Activated T-helper 17 cell treated with anti-CD3 and anti-CD28 coated beads, Interleukin-2, amount 50 U/mL, for 72 hours (primary cell): ENCODE results near the gene SMNDC1. TPM values are rescaled to one million over a fixed set of nuclear protein-coding genes. Genes with fewer than 3 reads are reported as not detected.

Experiments used
- ATAC-seq: fragments of 150-1000 bp; cut with Tn5 transposase; replicated peaks from 2 replicates; pipeline ENCODE4 v1.10.0; 2021; ENCODE audit warnings: mild to moderate bottlenecking, moderate library complexity
- H3K27ac Mint-ChIP-seq: one replicate; pipeline ENCODE4 v1.8.0; 2022; ENCODE audit warnings: mixed read lengths
- H3K27me3 Mint-ChIP-seq: one replicate; pipeline ENCODE4 v1.8.0; 2022; ENCODE audit warnings: mixed read lengths
- H3K36me3 Mint-ChIP-seq: one replicate; pipeline ENCODE4 v1.8.0; 2022; ENCODE audit warnings: low read depth, mild to moderate bottlenecking, mixed read lengths
- H3K4me1 Mint-ChIP-seq: one replicate; pipeline ENCODE4 v1.8.0; 2022; ENCODE audit warnings: mixed read lengths
- H3K4me3 Mint-ChIP-seq: one replicate; pipeline ENCODE4 v1.8.0; 2022; ENCODE audit warnings: mild to moderate bottlenecking, mixed read lengths
- H3K9me3 Mint-ChIP-seq: one replicate; pipeline ENCODE4 v1.8.0; 2022; ENCODE audit warnings: mixed read lengths
- total RNA-seq, 2 donors: library from RNA; stranded (reverse); gene quantifications; one replicate each; pipeline ENCODE4 v1.2.3, GENCODE V29; 2022

SMNDC1 gene
- 10 to 100 TPM; 35.8 to 40.1 TPM for total RNA-seq

DNA sequence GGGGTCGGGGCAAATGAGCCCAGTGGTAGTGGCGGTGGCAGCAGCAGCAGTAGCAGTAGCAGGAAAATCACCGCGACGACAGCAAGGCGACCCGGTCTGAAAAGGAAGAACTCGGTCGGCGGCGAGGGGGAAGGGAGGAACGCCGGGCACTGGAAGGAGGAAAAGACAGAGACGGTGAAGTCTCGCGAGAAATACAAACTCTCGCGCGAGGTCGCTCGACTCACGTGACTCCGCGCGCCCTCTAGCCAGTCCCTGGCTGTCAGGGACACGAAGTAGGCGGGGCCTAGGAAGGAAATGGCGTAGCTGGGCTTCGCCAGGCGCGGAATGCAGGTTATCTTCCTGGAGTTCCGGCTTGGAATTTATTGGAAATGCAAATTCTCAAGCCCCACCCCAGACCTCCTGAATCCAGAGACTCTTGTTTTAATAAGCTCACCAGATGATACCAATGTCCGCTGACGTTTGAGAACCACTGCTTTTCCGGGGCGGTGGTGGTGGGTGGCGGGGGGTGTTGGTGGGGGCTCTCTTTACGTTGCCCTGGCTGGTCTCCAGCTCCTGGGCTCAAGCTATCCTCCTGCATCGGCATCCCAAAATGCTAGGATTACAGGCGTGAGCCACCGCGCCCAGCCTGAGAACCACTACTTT lies at the start of gene SMNDC1:
TSS of gene SMNDC1 (minus strand) at position 141 of the 642 bp plus-strand sequence. CDS start 1,333 bp downstream, outside the sequence.
- Mint-ChIP-seq H3K4me3 (peak within 1 kb of the TSS; percentile 92), H3K27me3 (no peaks in the 10 kb centered on the region), H3K9me3 (no peaks in the 10 kb centered on the region), H3K27ac (peak within 1 kb of the TSS; percentile 96), H3K36me3 (peaks cover 53% of the 10 kb centered on the region), H3K4me1 (peaks cover 23% of the 10 kb centered on the region)
- peak; percentile 89 for ATAC-seq

DNA sequence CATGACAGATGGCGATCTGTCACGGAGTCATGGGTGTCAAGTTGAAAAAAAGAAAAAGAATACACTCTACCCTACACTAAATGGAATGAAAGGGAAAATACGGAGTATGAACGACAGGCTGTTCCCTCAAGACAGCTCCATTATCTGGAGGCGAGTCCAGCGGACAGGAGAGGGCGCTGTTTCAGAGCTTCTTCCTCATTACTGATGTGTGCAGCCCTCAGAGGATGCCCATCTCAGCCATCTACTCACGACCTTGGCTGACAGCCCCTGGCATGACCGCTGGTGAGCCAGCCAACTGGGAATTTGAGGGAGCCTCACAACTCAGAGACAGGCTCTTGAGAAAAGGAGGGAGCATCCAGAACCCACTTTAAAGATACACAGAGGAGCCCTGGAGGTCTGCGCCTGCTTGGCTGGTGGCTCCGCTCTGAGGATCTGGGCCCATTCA lies 49.6 kb upstream of the SMNDC1 start:
- Mint-ChIP-seq H3K4me3 (peak overlapping the region; percentile 82), H3K36me3 (peaks cover 5% of the 10 kb centered on the region), H3K27me3 (no peaks in the 10 kb centered on the region), H3K9me3 (no peaks in the 10 kb centered on the region), H3K4me1 (peaks cover 56% of the 10 kb centered on the region), H3K27ac (peak overlapping the region; percentile 94)
- ATAC-seq: peak; percentile 25

GRCh38 chr10:110353244-110354119 lies 48.8 kb upstream of the SMNDC1 start:
- peak overlapping the region; percentile 94 for H3K27ac Mint-ChIP-seq
- no peaks in the 10 kb centered on the region for H3K27me3 Mint-ChIP-seq
- ATAC-seq: peak; percentile 73
- peaks cover 5% of the 10 kb centered on the region for H3K36me3 Mint-ChIP-seq
- H3K4me1 Mint-ChIP-seq: peaks cover 56% of the 10 kb centered on the region
- H3K9me3 Mint-ChIP-seq: no peaks in the 10 kb centered on the region
- H3K4me3 Mint-ChIP-seq: peak overlapping the region; percentile 82

DNA sequence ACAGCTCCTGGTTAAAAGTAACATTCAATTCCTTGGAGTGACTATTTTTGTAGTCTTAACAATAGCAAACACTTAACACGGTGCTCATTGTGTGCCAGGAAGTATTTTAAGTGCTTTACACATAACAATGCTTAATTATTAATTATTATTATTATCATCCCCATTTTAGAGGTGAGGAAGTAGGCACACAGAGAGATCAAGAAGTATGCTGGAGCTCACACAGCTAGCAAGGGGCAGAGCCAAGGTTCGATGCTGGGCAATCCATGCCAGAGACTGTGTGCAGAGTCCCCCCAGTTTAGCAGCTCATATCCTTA lies 48.2 kb upstream of the SMNDC1 start:
- Mint-ChIP-seq H3K4me1 (peaks cover 50% of the 10 kb centered on the region), H3K4me3 (peak overlapping the region; percentile 82), H3K27me3 (no peaks in the 10 kb centered on the region), H3K36me3 (peaks cover 5% of the 10 kb centered on the region), H3K27ac (peak overlapping the region; percentile 94), H3K9me3 (no peaks in the 10 kb centered on the region)
- ATAC-seq: no peak

DNA sequence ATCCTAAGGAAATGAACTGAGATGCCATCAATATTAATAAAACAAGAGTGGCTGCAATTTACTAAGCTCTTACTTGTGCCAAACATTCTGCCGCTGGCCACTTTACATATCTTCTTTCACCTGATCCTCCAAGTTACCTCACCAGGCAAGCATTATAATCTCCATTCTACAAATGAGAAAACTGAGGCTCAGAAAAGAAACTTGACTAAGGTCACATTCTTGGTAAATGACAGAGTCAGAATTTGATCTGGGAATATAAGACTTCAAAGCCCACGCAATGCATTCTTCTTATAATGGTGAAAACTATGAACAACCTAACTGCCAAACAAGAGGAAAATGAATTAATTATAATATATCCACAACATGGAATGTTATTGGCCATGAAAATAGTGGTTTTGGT lies 46.1 kb upstream of the SMNDC1 start:
- no peaks in the 10 kb centered on the region for H3K27me3 Mint-ChIP-seq
- no peak for ATAC-seq
- no peaks in the 10 kb centered on the region for H3K9me3 Mint-ChIP-seq
- H3K36me3 Mint-ChIP-seq: no peaks in the 10 kb centered on the region
- H3K4me3 Mint-ChIP-seq: no peak overlapping the region
- H3K27ac Mint-ChIP-seq: no peak overlapping the region
- peaks cover 31% of the 10 kb centered on the region for H3K4me1 Mint-ChIP-seq

DNA sequence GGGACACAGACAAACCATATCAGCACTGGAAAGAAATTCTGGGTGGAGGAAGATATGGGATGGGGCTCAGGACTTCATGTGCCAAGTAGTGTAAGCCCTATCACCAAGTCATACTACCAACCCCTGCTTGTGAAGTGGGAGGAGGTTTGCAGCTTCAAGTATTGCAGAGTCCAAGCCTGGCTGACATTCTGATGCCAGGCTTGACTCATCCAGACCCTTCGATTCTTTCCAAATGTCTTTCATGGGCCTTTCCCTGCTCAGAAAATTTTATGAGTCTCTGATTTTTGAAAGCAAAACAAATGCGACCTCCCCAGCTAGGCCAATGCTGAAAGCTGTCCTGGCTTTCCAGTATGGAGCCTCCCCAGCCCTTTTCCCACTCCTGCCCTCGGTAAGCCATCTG lies 45.1 kb upstream of the SMNDC1 start:
- Mint-ChIP-seq H3K4me3 (no peak overlapping the region), H3K27ac (peak overlapping the region; percentile 12), H3K36me3 (no peaks in the 10 kb centered on the region), H3K4me1 (peaks cover 21% of the 10 kb centered on the region), H3K27me3 (no peaks in the 10 kb centered on the region), H3K9me3 (no peaks in the 10 kb centered on the region)
- no peak for ATAC-seq

DNA sequence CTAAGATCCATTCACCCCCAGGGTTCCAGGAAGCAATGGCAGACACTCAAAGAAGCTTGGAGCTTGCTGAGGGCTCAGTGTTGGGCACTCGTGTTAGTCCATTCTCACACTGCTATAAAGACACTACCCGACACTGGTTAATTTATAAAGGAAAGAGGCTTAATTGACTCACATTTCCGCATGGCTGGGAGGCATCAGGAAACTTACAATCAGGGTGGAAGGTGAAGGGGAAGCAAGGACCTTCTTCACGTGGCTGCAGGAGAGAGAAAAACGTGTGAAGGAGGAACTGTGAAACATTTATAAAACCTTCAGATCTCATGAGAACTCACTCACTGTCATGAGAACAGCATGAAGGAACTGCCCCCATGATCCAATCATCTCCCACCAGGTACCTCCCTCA lies 44.7 kb upstream of the SMNDC1 start:
- H3K27ac Mint-ChIP-seq: no peak overlapping the region
- H3K9me3 Mint-ChIP-seq: no peaks in the 10 kb centered on the region
- H3K36me3 Mint-ChIP-seq: no peaks in the 10 kb centered on the region
- H3K4me1 Mint-ChIP-seq: peaks cover 17% of the 10 kb centered on the region
- H3K4me3 Mint-ChIP-seq: no peak overlapping the region
- no peak for ATAC-seq
- no peaks in the 10 kb centered on the region for H3K27me3 Mint-ChIP-seq

- no peak for ATAC-seq
- Mint-ChIP-seq H3K36me3 (no peaks in the 10 kb centered on the region), H3K27ac (no peak overlapping the region)
Measured at GRCh38 chr10:110348336-110348735, 43.6 kb upstream of the SMNDC1 start.

GRCh38 chr10:110346914-110347313 lies 42.2 kb upstream of the SMNDC1 start:
- Mint-ChIP-seq H3K27me3 (peaks cover 5% of the 10 kb centered on the region), H3K4me3 (no peak overlapping the region), H3K4me1 (peaks cover 6% of the 10 kb centered on the region), H3K9me3 (no peaks in the 10 kb centered on the region), H3K36me3 (no peaks in the 10 kb centered on the region), H3K27ac (no peak overlapping the region)
- no peak for ATAC-seq

More at GRCh38 chr10:110348336-110348735, 43.6 kb upstream of the SMNDC1 start:
- H3K9me3 Mint-ChIP-seq: no peaks in the 10 kb centered on the region
- no peak overlapping the region for H3K4me3 Mint-ChIP-seq
- no peaks in the 10 kb centered on the region for H3K27me3 Mint-ChIP-seq
- H3K4me1 Mint-ChIP-seq: peaks cover 9% of the 10 kb centered on the region

DNA sequence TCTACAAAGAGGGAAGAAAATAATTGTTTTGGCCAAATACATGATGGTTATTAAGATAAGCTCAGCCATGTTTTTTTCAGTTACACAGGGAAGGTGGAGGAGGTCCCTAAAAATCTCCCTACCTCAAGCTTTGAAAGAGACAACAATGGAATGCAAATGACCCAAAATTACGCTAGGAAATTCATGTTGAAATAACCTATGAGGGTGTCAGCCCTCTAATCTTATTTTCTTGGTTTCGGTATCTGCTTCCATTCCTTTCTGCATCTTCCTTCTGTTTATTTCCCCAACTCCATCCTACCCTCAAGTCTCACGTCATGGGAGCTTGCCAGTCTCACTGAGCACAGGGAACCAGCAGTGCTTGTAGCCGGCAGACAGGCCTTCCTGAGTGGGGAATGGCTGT lies 40.6 kb upstream of the SMNDC1 start:
- H3K27me3 Mint-ChIP-seq: peaks cover 8% of the 10 kb centered on the region
- no peaks in the 10 kb centered on the region for H3K4me1 Mint-ChIP-seq
- no peaks in the 10 kb centered on the region for H3K9me3 Mint-ChIP-seq
- H3K4me3 Mint-ChIP-seq: no peak overlapping the region
- no peak overlapping the region for H3K27ac Mint-ChIP-seq
- ATAC-seq: no peak
- no peaks in the 10 kb centered on the region for H3K36me3 Mint-ChIP-seq

- H3K27me3 Mint-ChIP-seq: peaks cover 8% of the 10 kb centered on the region
- H3K36me3 Mint-ChIP-seq: no peaks in the 10 kb centered on the region
- no peak overlapping the region for H3K27ac Mint-ChIP-seq
- no peaks in the 10 kb centered on the region for H3K9me3 Mint-ChIP-seq
- no peak for ATAC-seq
- H3K4me1 Mint-ChIP-seq: no peaks in the 10 kb centered on the region
- H3K4me3 Mint-ChIP-seq: no peak overlapping the region
Measured at GRCh38 chr10:110344622-110345021, 39.9 kb upstream of the SMNDC1 start.

DNA sequence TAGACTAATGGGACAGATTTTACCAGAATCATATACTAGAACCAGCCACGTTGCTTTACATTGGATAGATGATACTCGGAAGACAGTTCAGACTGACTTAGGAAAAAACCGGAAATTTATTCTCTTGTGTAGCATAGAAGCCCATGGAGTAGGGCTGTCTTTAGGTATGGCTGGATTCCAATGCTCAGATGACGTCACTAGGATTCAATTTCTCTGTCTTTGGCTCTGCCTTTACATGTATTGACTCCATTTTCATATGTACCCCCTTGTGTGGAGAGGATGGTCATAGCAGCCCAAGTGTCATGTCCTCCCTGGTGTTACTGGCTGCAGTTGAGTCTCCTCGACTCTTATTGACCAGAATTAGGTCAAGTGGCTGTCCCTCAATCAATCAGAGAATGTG lies 39.2 kb upstream of the SMNDC1 start:
- no peaks in the 10 kb centered on the region for H3K36me3 Mint-ChIP-seq
- H3K9me3 Mint-ChIP-seq: no peaks in the 10 kb centered on the region
- ATAC-seq: no peak

GRCh38 chr10:110340816-110341215 lies 36.1 kb upstream of the SMNDC1 start:
- H3K36me3 Mint-ChIP-seq: no peaks in the 10 kb centered on the region
- H3K27me3 Mint-ChIP-seq: peaks cover 8% of the 10 kb centered on the region
- no peak overlapping the region for H3K4me3 Mint-ChIP-seq
- H3K9me3 Mint-ChIP-seq: no peaks in the 10 kb centered on the region
- ATAC-seq: no peak
- no peak overlapping the region for H3K27ac Mint-ChIP-seq
- H3K4me1 Mint-ChIP-seq: peaks cover 1% of the 10 kb centered on the region

More for the DNA sequence above, 39.2 kb upstream of the SMNDC1 start:
- Mint-ChIP-seq H3K27me3 (peaks cover 8% of the 10 kb centered on the region), H3K4me3 (no peak overlapping the region), H3K27ac (no peak overlapping the region), H3K4me1 (no peaks in the 10 kb centered on the region)

DNA sequence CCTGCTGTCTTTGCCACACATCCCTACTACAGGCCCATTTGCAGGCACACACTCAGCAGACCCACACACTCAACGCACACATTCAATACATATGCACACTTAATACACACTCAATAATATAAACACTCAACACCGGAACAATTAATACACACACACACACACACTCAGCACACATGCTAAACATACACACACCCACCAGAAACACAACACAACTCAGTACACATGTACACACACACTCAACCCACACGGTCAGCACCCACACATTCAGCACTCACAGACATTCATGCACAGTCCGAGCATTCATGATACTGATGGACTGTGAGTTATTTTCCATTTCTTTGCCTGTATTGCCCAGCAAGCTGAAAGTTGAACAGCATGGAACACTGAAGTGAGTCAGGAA lies 35.4 kb upstream of the SMNDC1 start:
- Mint-ChIP-seq H3K36me3 (no peaks in the 10 kb centered on the region), H3K27ac (no peak overlapping the region), H3K27me3 (peaks cover 8% of the 10 kb centered on the region), H3K4me3 (no peak overlapping the region), H3K9me3 (no peaks in the 10 kb centered on the region), H3K4me1 (peaks cover 7% of the 10 kb centered on the region)
- no peak for ATAC-seq

DNA sequence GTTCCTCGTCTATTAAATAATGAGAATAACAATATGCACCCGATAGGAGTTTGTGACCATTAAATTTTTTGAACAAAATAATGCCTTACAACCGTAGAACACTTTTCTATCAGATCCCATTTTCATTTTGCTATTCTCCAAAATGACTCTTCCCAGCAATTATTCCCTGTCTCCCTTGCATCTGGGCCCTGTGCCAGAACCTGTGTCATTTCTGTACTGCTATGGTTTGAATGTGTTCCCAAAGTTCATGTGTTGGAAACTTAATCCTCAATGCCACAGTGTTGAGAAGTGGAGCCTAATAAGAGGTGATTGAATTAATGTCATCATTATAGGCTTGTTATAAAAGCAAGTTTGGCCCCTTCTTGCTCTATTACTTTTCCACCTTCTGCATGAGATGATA lies 33.2 kb upstream of the SMNDC1 start:
- Mint-ChIP-seq H3K9me3 (no peaks in the 10 kb centered on the region), H3K4me3 (no peak overlapping the region), H3K36me3 (no peaks in the 10 kb centered on the region), H3K27ac (no peak overlapping the region), H3K4me1 (peaks cover 7% of the 10 kb centered on the region), H3K27me3 (peaks cover 7% of the 10 kb centered on the region)
- no peak for ATAC-seq
